ENCODE results near the gene ZNF530.

The ZNF530 gene

DNA sequence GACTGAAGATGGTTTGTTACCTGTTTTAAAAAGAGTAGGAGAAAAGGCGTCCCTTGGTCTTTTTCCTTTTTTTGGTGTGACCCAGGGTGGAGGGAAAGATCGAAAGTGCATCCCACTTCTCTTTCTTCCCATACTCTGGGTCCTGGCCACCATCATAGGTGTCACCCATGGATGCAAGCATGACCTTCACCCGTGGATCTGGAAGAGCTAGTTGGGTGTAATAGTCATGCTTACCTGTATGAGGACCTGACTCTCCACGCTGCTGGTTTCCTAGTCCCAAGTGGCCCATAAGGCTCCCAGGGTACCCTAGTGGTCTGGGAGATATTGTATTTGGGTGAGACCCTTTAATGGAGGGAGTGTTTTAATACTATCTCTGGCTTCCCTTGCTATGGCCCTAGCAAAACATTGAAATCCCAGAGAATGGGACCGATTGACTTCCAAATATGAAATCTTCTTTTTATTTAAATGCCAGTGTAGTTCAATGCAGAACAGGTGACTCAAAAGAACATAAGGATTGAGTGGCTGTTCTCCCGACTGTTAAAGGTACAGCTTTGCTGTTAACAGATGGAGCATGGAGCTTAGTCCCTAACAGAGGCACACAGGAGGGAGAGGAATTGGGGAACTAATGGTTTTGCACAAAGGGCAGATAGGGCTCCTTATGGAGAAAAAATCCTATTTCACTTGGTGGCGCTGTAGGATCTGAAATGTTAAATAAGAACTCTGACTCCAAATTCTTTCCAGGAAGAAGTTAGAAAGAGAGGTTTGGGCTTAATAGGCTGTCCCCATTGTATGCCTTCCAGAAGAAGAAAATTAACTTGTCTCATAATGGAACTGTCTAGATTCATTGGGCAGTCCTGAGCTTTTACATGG, 33.1 kb upstream of the ZNF530 start:
- Histone ChIP-seq H4K8ac (ENCODE audit: low read length) (no peak overlapping the region), H3K23ac (ENCODE audit: low read length in 2 of 2) (no peak overlapping the region), H3K9me3 (ENCODE audit: control insufficient read depth, low read length) (peaks cover 94% of the 10 kb centered on the region), H4K91ac (ENCODE audit: low read length) (no peak overlapping the region), H2BK12ac (ENCODE audit: low read length in 2 of 2) (no peak overlapping the region), H2BK15ac (ENCODE audit: low read depth, poor library complexity, severe bottlenecking) (no peak overlapping the region), H2BK120ac (ENCODE audit: low read depth, low read length) (no peak overlapping the region), H3K79me1 (replicated peaks; ENCODE audit: low read length, poor library complexity, severe bottlenecking) (peaks cover 3% of the 10 kb centered on the region), H3K27me3 (ENCODE audit: control insufficient read depth in 1 of 2, insufficient read depth in 1 of 2, low read length in 2 of 2) (no peaks in the 10 kb centered on the region), H3K4me3 (ENCODE audit: insufficient read depth in 1 of 2, low read depth in 1 of 2, low read length in 2 of 2) (peak overlapping the region in 1 of 2 experiments; percentile 38), H3K9ac (ENCODE audit: low read length) (no peak overlapping the region), H3K4ac (ENCODE audit: low read depth in 1 of 2, low read length in 2 of 2) (no peak overlapping the region), H2AK5ac (ENCODE audit: low read length, severe bottlenecking) (no peak overlapping the region), H3K14ac (ENCODE audit: low read length in 2 of 2) (no peak overlapping the region), H2BK5ac (ENCODE audit: low read depth, low read length, poor library complexity, severe bottlenecking) (no peak overlapping the region), H3K4me2 (ENCODE audit: low read length, poor library complexity, severe bottlenecking) (no peak overlapping the region), H3K18ac (ENCODE audit: low read depth in 1 of 2, low read length in 2 of 2) (no peak overlapping the region), H3K36me3 (ENCODE audit: control insufficient read depth in 1 of 2, insufficient read depth in 2 of 2, low read depth in 1 of 2, low read length in 2 of 2) (peaks cover 13% of the 10 kb centered on the region in 2 experiments), H3K4me1 (ENCODE audit: control insufficient read depth, insufficient read depth, low read depth, low read length) (no peaks in the 10 kb centered on the region), H3K27ac (ENCODE audit: low read length, poor library complexity, severe bottlenecking) (no peak overlapping the region), H2AFZ (ENCODE audit: low read depth, low read length) (no peak overlapping the region)
- 56% methylated on average over 5 of the region's 7 CpGs for WGBS
- DNase-seq, result peak; percentile 32

DNA sequence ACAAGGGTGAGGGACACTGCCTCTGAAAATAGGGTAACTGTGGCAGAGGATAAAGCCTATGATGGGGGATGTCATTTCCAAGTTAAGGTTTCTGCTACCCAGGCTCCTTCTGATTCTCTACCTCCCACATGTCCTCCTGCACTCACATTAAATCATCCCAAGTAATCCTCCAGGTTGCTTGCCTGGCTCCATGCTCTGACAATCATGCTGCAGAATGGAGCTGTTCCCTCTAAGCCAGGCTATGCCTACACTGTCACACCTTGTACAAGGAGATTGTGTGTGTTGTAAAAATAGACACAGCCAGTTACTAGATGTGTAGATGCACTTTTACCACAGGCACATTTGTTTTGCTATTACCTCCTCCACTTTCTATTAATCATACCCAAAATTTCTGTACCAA, 29.0 kb upstream of the ZNF530 start:
- no peak overlapping the region for H2BK12ac ChIP-seq (ENCODE audit: low read length in 2 of 2)
- H3K14ac ChIP-seq (ENCODE audit: low read length in 2 of 2), result no peak overlapping the region
- DNase-seq, result no peak
- H4K8ac ChIP-seq (ENCODE audit: low read length), result no peak overlapping the region
- H2BK5ac ChIP-seq (ENCODE audit: low read depth, low read length, poor library complexity, severe bottlenecking), result no peak overlapping the region
- H3K4me3 ChIP-seq (ENCODE audit: insufficient read depth in 1 of 2, low read depth in 1 of 2, low read length in 2 of 2), result peak overlapping the region in 1 of 2 experiments; percentile 9
- H3K23ac ChIP-seq (ENCODE audit: low read length in 2 of 2), result no peak overlapping the region
- no peak overlapping the region for H3K9ac ChIP-seq (ENCODE audit: low read length)
- H2BK120ac ChIP-seq (ENCODE audit: low read depth, low read length), result no peak overlapping the region
- no peak overlapping the region for H4K91ac ChIP-seq (ENCODE audit: low read length)
- no peak overlapping the region for H3K4me2 ChIP-seq (ENCODE audit: low read length, poor library complexity, severe bottlenecking)
- H3K27ac ChIP-seq (ENCODE audit: low read length, poor library complexity, severe bottlenecking), result no peak overlapping the region
- H3K27me3 ChIP-seq (ENCODE audit: control insufficient read depth in 1 of 2, insufficient read depth in 1 of 2, low read length in 2 of 2), result no peaks in the 10 kb centered on the region
- peaks cover 53% of the 10 kb centered on the region in 2 experiments for H3K36me3 ChIP-seq (ENCODE audit: control insufficient read depth in 1 of 2, insufficient read depth in 2 of 2, low read depth in 1 of 2, low read length in 2 of 2)
- no peak overlapping the region for H2BK15ac ChIP-seq (ENCODE audit: low read depth, poor library complexity, severe bottlenecking)
- no peak overlapping the region for H2AK5ac ChIP-seq (ENCODE audit: low read length, severe bottlenecking)
- H2AFZ ChIP-seq (ENCODE audit: low read depth, low read length), result no peak overlapping the region
- peaks cover 97% of the 10 kb centered on the region for H3K9me3 ChIP-seq (ENCODE audit: control insufficient read depth, low read length)
- no peak overlapping the region for H3K18ac ChIP-seq (ENCODE audit: low read depth in 1 of 2, low read length in 2 of 2)
- no peak overlapping the region for H3K4ac ChIP-seq (ENCODE audit: low read depth in 1 of 2, low read length in 2 of 2)
- peaks cover 21% of the 10 kb centered on the region for H3K79me1 ChIP-seq (replicated peaks; ENCODE audit: low read length, poor library complexity, severe bottlenecking)
- H3K4me1 ChIP-seq (ENCODE audit: control insufficient read depth, insufficient read depth, low read depth, low read length), result no peaks in the 10 kb centered on the region

DNA sequence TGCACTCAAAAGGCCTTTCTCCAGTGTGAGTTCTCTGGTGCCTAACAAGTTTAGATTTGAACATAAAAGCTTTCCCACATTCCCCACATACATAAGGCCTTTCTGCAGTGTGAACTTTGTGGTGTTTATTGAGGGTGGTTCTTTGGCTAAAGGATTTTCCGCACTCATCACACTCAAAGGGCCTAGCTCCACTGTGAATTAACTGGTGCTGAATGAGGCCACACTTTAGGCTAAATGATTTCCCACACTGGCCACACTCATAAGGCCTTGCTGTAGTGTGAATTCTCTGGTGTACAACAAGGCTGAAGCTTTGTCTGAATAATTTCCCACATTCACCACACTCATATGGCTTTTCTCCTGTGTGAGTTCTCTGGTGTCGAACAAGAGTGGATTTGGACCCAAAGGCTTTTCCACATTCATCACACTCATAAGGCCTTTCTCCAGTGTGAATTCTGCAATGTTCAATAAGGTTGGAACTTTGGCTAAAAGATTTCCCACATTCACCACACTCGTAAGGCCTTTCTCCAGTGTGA, 27.2 kb upstream of the ZNF530 start:
- Histone ChIP-seq H3K4me1 (ENCODE audit: control insufficient read depth, insufficient read depth, low read depth, low read length) (no peaks in the 10 kb centered on the region), H3K14ac (ENCODE audit: low read length in 2 of 2) (no peak overlapping the region), H2BK15ac (ENCODE audit: low read depth, poor library complexity, severe bottlenecking) (no peak overlapping the region), H3K27ac (ENCODE audit: low read length, poor library complexity, severe bottlenecking) (no peak overlapping the region), H3K9ac (ENCODE audit: low read length) (no peak overlapping the region), H3K23ac (ENCODE audit: low read length in 2 of 2) (no peak overlapping the region), H3K79me1 (replicated peaks; ENCODE audit: low read length, poor library complexity, severe bottlenecking) (peaks cover 36% of the 10 kb centered on the region), H3K4ac (ENCODE audit: low read depth in 1 of 2, low read length in 2 of 2) (no peak overlapping the region), H2BK5ac (ENCODE audit: low read depth, low read length, poor library complexity, severe bottlenecking) (no peak overlapping the region), H3K27me3 (ENCODE audit: control insufficient read depth in 1 of 2, insufficient read depth in 1 of 2, low read length in 2 of 2) (no peaks in the 10 kb centered on the region), H3K36me3 (ENCODE audit: control insufficient read depth in 1 of 2, insufficient read depth in 2 of 2, low read depth in 1 of 2, low read length in 2 of 2) (peaks cover 68 to 70% of the 10 kb centered on the region in 2 experiments), H4K91ac (ENCODE audit: low read length) (no peak overlapping the region), H3K18ac (ENCODE audit: low read depth in 1 of 2, low read length in 2 of 2) (no peak overlapping the region), H3K4me2 (ENCODE audit: low read length, poor library complexity, severe bottlenecking) (no peak overlapping the region), H2AK5ac (ENCODE audit: low read length, severe bottlenecking) (no peak overlapping the region), H2BK120ac (ENCODE audit: low read depth, low read length) (no peak overlapping the region), H4K8ac (ENCODE audit: low read length) (no peak overlapping the region), H3K4me3 (ENCODE audit: insufficient read depth in 1 of 2, low read depth in 1 of 2, low read length in 2 of 2) (peak overlapping the region in 1 of 2 experiments; percentile 53), H3K9me3 (ENCODE audit: control insufficient read depth, low read length) (peaks cover 97% of the 10 kb centered on the region), H2AFZ (ENCODE audit: low read depth, low read length) (no peak overlapping the region), H2BK12ac (ENCODE audit: low read length in 2 of 2) (no peak overlapping the region)
- 100% methylated on average over 1 of the region's 3 CpGs for WGBS
- DNase-seq, result no peak

DNA sequence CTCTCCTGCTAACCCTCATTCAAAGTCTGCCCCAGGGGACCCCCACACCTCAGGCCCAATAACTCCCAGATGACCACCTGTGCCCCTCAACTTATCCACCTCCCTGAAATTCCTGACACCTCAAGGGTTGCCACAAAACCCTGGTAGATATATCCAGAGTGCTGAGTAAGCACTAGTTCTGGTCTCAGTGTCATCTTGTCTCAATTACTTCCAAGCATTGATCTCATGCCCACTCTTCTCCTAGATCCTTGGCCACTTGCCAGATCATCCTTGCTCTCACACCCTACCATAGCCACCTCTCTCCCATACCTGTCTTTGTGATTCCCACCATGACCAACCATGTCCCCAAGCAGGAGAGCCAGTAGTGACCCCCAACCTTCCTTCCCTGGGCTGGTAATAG, 23.0 kb upstream of the ZNF530 start:
- no peak overlapping the region for H2BK120ac ChIP-seq (ENCODE audit: low read depth, low read length)
- H3K79me1 ChIP-seq (replicated peaks; ENCODE audit: low read length, poor library complexity, severe bottlenecking), result peaks cover 41% of the 10 kb centered on the region
- H2BK5ac ChIP-seq (ENCODE audit: low read depth, low read length, poor library complexity, severe bottlenecking), result no peak overlapping the region
- no peak overlapping the region for H2BK12ac ChIP-seq (ENCODE audit: low read length in 2 of 2)
- DNase-seq, result no peak
- H3K4me3 ChIP-seq (ENCODE audit: insufficient read depth in 1 of 2, low read depth in 1 of 2, low read length in 2 of 2), result peak overlapping the region in 1 of 2 experiments; percentile 91
- H2BK15ac ChIP-seq (ENCODE audit: low read depth, poor library complexity, severe bottlenecking), result no peak overlapping the region
- no peak overlapping the region for H3K4ac ChIP-seq (ENCODE audit: low read depth in 1 of 2, low read length in 2 of 2)
- H3K4me1 ChIP-seq (ENCODE audit: control insufficient read depth, insufficient read depth, low read depth, low read length), result peaks cover 4% of the 10 kb centered on the region
- H3K27ac ChIP-seq (ENCODE audit: low read length, poor library complexity, severe bottlenecking), result no peak overlapping the region
- peaks cover 55 to 60% of the 10 kb centered on the region in 2 experiments for H3K36me3 ChIP-seq (ENCODE audit: control insufficient read depth in 1 of 2, insufficient read depth in 2 of 2, low read depth in 1 of 2, low read length in 2 of 2)
- no peak overlapping the region for H3K4me2 ChIP-seq (ENCODE audit: low read length, poor library complexity, severe bottlenecking)
- no peak overlapping the region for H3K9ac ChIP-seq (ENCODE audit: low read length)
- H3K18ac ChIP-seq (ENCODE audit: low read depth in 1 of 2, low read length in 2 of 2), result no peak overlapping the region
- no peak overlapping the region for H3K14ac ChIP-seq (ENCODE audit: low read length in 2 of 2)
- no peaks in the 10 kb centered on the region for H3K27me3 ChIP-seq (ENCODE audit: control insufficient read depth in 1 of 2, insufficient read depth in 1 of 2, low read length in 2 of 2)
- H4K8ac ChIP-seq (ENCODE audit: low read length), result no peak overlapping the region
- H4K91ac ChIP-seq (ENCODE audit: low read length), result no peak overlapping the region
- H3K23ac ChIP-seq (ENCODE audit: low read length in 2 of 2), result no peak overlapping the region
- no peak overlapping the region for H2AK5ac ChIP-seq (ENCODE audit: low read length, severe bottlenecking)
- no peak overlapping the region for H2AFZ ChIP-seq (ENCODE audit: low read depth, low read length)
- H3K9me3 ChIP-seq (ENCODE audit: control insufficient read depth, low read length), result peaks cover 61% of the 10 kb centered on the region

All from mesenchymal stem cell (in vitro differentiated cells and primary cell).